Testis (tissue), 2 donors: ENCODE data around the gene C2CD4C.

Source experiments
- CTCF ChIP-seq, 3 experiments: fragments of 450-650 bp in 2 of 3; fragments of 200-600 bp in 1 of 3; sonication (generic) in 1 of 3; IDR thresholded peaks; one replicate each; pipeline ENCODE4 v1.5.1; 2016 to 2019; ENCODE audit warnings: antibody characterized with exemption in 3 of 3, mild to moderate bottlenecking in 2 of 3, moderate library complexity in 1 of 3
- POLR2A ChIP-seq: fragments of 450-650 bp; IDR thresholded peaks from one replicate; pipeline ENCODE4 v1.6.1; 2017; ENCODE audit warnings: antibody characterized with exemption, mild to moderate bottlenecking, moderate library complexity

GRCh38 chr19:390386-391206, 18.4 kb downstream of the C2CD4C start:
- TF ChIP-seq CTCF (IDR thresholded peaks at IDR 0.05) (no peak), POLR2A (no peak)
